ENCODE data around the gene POM121L12.

DNA sequence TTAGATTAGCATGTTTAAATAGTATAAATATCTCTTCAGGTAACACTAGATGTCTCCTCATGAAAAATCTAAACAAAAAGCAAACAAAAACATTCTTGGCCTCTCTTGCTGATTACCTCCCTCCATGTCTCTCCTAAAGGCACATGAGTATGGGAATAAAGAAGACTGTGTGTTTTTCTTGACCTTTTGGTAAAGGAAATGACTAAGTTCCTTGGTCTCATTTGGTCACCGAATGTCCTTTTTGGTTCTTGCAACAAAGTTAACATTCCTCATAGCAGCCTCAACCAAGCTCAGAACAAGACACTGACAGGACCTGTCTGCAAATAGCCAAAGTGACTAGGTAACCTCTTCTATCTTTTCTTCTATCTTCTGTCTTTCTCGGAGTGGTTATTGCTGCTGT, 35.5 kb downstream of the POM121L12 start:
- TF ChIP-seq RAD21 (IDR thresholded peaks at IDR 0.05; ENCODE audit: low read depth) (no peak), CREB1 (IDR thresholded peaks at IDR 0.05; ENCODE audit: low read depth) (no peak), EP300 (IDR thresholded peaks at IDR 0.05; ENCODE audit: borderline replicate concordance) (no peak), EGR1 (IDR thresholded peaks at IDR 0.05) (no peak), TAF1 (IDR thresholded peaks at IDR 0.05; ENCODE audit: low read depth) (no peak), FOXM1 (IDR thresholded peaks at IDR 0.05; ENCODE audit: borderline replicate concordance, low read depth) (no peak)
- TF ChIP-seq, protein P1, sequence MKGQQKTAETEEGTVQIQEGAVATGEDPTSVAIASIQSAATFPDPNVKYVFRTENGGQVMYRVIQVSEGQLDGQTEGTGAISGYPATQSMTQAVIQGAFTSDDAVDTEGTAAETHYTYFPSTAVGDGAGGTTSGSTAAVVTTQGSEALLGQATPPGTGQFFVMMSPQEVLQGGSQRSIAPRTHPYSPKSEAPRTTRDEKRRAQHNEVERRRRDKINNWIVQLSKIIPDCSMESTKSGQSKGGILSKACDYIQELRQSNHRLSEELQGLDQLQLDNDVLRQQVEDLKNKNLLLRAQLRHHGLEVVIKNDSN (IDR thresholded peaks at IDR 0.05): no peak
- TF ChIP-seq, protein P2, sequence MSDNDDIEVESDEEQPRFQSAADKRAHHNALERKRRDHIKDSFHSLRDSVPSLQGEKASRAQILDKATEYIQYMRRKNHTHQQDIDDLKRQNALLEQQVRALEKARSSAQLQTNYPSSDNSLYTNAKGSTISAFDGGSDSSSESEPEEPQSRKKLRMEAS (IDR thresholded peaks at IDR 0.05): no peak
- TF ChIP-seq, protein P3, sequence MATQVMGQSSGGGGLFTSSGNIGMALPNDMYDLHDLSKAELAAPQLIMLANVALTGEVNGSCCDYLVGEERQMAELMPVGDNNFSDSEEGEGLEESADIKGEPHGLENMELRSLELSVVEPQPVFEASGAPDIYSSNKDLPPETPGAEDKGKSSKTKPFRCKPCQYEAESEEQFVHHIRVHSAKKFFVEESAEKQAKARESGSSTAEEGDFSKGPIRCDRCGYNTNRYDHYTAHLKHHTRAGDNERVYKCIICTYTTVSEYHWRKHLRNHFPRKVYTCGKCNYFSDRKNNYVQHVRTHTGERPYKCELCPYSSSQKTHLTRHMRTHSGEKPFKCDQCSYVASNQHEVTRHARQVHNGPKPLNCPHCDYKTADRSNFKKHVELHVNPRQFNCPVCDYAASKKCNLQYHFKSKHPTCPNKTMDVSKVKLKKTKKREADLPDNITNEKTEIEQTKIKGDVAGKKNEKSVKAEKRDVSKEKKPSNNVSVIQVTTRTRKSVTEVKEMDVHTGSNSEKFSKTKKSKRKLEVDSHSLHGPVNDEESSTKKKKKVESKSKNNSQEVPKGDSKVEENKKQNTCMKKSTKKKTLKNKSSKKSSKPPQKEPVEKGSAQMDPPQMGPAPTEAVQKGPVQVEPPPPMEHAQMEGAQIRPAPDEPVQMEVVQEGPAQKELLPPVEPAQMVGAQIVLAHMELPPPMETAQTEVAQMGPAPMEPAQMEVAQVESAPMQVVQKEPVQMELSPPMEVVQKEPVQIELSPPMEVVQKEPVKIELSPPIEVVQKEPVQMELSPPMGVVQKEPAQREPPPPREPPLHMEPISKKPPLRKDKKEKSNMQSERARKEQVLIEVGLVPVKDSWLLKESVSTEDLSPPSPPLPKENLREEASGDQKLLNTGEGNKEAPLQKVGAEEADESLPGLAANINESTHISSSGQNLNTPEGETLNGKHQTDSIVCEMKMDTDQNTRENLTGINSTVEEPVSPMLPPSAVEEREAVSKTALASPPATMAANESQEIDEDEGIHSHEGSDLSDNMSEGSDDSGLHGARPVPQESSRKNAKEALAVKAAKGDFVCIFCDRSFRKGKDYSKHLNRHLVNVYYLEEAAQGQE (IDR thresholded peaks at IDR 0.05; ENCODE audit: low read depth): no peak
